ENCODE data around the gene KAZALD1.

The KAZALD1 gene, protein sequence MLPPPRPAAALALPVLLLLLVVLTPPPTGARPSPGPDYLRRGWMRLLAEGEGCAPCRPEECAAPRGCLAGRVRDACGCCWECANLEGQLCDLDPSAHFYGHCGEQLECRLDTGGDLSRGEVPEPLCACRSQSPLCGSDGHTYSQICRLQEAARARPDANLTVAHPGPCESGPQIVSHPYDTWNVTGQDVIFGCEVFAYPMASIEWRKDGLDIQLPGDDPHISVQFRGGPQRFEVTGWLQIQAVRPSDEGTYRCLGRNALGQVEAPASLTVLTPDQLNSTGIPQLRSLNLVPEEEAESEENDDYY

DNA sequence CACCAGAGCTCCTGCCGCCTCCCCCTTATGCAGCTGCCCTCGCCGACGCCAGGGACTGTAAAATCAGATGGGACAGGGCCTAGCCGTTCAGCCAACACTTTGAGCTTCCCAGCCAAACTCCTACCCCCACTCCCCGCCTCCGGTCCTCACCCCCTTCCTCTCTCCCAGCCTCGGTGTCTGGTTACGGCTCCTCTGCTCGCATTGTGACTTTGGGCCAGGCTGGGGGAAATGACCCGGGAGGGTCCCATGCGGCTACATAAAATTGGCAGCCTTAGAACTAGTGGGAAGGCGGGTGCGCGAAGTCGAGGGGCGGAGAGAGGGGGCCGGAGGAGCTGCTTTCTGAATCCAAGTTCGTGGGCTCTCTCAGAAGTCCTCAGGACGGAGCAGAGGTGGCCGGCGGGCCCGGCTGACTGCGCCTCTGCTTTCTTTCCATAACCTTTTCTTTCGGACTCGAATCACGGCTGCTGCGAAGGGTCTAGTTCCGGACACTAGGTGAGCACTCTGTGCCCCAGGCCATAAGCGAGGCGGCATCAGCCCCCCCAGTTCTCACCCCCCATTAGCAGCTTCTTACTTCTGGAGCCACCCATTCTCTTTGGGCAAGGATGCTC is at the start of gene KAZALD1:
Gene KAZALD1, plus strand, starts transcription at position 366 of the 608 bp plus-strand sequence. CDS start 604 bp downstream, outside the sequence.
- DNase-seq (ENCODE audit: low read depth in 3 of 3), result no peak

DNA sequence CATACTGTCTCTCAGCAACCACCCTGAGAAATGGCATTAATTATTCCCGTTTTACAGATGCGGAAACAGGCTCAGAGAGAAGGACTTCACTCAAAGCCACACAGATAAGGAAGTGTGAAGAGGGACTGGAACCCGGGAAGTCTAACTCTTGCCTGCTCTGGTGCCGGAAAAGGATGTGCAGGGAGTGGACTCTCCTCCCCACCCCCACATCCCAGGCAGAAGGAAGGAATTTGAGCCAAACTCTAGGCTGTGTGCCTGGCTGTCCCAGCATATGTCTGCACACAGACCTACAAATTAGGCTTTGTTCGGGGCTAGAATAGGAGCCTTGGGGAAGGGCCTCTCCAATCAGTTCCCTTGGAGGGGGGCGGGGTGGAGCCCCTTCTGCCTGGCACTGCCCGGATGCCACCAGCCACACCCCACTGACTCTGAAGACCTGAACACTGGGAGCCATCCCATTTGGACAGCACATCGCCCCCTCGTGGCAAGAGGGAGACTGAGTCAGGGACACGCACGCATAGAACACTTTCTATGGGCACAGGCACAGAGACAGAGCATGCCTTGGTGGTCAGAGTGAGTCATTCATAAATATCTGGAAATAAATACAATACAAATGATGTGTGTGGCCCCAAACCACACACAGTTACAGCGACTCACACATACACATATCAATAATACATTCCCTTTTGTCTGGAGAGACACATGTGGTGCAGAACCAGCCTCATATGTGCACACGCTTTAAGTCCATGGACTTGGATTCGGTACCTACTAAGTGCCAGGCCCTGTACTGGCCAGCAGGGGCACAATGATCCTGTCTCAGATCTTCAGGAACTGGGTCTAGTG is 49.0 kb upstream of the KAZALD1 start:
- DNase-seq (ENCODE audit: low read depth in 3 of 3), result peak in 2 of 3 donors; percentile 62 to 75

DNA sequence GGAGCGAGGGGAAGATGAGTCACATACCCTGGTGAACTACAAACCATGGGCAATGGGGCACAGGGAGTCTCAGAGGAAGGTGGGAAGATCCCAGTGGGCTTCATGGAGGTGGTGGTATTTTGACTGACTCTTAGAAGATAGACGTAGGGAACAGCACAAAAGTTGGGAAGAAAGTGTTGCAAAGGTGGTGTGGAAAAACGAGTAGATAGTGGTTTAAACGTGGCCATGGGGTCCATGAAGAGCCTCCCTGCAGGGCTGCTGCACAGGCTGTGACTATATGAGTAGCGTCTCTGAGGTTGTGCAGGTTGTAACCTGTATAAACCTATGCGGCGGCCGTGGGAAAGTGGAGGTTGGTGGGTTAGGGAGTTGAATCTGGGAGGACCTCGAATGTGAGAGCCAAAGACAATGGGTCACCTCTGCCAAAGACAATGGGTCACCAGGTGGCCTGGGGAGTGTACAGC is 48.4 kb upstream of the KAZALD1 start:
- DNase-seq (ENCODE audit: low read depth in 3 of 3), result no peak

DNA sequence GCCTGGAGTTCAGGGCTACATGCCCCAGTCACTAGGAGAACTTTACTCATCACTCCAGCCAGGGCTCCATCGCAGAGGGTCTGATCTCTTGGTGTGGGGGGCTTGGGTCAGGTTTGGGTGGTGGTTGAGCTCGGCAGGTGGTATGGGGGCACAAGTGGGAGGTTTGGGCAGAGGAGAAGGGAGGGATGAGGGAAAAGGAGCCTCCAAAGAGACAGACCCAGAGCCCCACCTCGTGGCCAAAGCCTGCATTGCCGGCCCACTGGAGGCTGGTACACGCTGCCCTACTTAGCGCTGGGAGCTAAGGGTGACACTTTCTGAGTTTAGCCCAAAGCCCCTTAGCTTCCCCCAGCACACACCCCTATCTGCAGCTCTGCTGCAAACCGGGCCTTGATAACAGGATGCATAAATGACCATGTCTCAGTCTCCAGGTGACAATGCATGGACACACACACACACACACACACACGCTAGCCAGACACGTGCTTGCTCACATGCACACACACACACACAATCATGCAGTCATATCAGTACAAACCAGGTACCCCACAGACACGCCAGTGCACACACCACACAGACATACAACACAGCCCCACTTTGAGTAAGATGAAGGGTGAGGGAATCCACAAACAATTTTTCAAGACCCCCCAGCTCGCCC is 47.4 kb upstream of the KAZALD1 start:
- DNase-seq (ENCODE audit: low read depth in 3 of 3), result peak in 2 of 3 donors; percentile 53 to 74

DNA sequence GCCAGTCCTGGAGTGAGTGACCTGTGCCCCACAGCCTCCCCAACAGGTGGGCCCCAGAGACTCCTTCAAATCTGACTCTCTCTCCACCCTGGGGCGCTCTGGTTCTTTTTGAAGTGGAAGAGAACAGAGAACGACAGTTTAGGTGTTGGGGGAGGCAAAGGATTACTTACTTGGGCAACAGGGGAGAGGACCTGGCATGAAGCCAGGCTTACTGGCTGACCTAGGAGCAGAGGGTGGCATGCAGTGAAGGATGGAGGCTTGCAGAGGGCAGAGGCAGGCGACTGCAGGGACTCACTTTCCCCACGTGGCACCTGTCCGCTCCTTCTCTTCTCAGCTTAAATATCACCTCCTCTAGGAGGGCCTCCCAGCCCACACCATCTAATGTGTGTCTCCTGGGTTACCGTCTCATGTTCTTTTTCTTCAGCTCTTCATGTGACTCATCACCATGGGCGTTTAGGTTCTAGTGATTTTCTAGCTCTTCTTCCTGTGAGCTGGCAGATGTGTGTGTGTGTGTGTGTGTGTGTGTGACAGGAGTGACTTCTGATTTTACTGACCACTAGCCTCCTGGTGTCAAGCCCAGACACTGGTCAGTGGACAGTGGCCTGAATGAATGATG is 46.7 kb upstream of the KAZALD1 start:
- DNase-seq (ENCODE audit: low read depth in 3 of 3), result no peak

DNA sequence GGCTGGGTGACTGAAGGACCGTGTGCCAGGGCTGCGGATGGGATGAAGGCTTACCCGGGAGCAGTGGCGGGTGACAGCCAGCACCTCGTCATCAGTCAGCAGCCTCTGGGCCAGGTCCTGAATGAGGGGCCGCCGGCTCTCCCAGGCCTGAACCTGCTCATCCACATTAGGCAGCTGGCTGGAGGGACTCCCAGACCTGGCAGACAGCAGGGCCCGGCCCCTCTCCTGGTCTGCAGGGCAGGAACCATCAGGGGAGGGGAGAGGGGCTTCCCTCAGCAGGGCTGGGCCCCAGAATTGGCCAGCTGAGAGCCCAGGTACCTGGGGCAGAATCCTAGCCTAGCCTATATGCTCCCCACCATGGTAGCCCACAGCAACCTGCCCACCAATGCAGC is 46.2 kb upstream of the KAZALD1 start:
- DNase-seq (ENCODE audit: low read depth in 3 of 3), result no peak

DNA sequence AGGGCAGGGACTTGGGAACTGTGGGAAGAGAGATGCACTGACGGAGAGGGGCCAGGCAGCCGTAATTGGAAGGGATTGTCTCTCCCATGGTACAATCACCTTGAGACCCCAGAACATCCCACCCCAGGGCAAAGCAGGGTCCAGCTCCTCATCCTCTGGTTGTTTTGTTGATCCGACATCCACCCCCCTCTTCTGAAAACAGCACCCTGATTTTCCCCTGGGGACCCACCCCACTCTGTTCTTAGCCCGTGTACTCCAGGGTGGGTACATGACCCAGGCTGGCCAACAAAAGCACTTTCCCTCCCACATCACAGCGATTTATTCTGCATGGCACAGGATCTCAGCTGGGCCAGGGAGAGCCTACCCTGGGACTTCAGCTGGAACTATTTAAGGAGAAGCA is 45.0 kb upstream of the KAZALD1 start:
- no peak for DNase-seq (ENCODE audit: low read depth in 3 of 3)

DNA sequence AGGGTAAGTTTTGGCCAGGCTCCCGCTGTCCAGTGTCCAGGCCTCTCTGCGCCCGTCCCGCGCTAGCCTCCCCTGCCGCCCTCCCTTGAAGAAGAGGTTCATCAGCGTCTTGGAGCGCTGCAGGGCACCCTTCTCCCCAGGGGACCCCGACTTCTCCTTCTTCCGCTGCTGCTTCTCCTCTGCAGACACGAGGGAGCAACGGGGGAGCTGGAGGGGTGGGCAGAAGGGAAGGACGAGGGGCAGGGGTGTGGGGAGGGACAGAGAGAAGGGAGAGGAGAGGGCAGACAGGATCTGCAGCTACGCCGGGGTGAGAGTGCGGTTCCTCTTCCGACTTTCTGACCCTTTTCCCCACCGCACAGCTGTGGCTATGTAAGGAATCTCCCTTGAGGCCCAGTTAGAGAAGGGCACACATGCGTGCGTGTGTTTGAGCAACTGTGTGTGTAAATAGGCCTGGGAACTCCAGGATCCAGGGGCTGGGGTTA is 43.6 kb upstream of the KAZALD1 start:
- DNase-seq (ENCODE audit: low read depth in 3 of 3), result no peak

DNA sequence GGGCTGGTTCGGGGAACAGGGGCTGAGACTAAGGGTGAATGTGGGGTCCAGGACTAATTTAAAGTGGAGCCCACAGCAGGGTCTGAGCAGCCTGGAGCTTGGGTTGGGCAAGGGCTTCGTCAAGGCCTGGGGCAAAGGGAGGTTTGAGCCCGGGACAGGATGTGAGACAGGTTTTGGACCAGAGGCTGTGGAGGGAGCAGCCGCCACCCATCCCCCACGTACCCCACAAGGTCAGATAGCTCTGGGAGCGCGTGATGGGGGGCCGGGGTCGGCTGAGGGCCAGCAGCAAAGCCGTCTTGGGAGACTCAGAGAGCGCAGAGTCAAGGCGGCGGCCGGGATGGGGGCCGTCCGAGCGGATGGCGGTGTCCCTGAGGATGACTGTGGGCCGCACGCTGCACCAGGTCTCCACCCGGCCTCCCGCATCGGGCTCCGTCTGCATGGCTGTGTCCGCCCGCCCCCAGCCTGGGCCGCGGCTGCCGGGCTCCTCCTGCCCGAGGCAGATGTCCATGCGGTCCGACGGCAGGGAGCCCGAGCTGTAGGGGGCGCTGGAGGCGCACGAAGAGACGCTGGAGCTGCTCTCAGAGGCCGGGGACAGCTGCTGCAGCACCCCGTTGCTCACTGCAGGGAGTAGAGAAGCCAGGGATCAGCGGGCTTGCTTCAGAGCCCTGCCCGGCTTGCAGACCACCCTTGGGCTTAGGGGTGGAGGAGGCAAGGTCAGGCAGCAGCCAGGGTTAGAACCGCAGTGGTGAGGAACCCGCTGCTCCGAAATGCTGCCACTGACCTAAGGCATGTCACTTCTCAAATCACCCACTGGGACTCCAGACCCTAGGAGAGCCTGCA is 43.0 kb upstream of the KAZALD1 start:
- peak in 2 of 3 donors; percentile 74 to 84 for DNase-seq (ENCODE audit: low read depth in 3 of 3)

DNA sequence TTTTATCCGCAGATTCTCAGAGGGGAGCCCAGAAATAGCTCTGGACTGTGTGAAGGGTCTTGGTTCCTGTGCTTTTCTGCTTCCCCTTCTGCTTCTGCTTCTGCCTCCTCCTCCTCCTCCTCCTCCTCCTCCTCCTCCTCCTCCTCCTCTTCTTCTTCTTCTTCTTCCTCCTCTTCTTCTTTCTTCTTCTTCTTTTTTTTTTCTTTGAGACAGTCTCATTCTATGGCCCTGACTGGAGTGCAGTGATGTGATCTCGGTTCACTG is 42.4 kb upstream of the KAZALD1 start:
- DNase-seq (ENCODE audit: low read depth in 3 of 3), result no peak

DNA sequence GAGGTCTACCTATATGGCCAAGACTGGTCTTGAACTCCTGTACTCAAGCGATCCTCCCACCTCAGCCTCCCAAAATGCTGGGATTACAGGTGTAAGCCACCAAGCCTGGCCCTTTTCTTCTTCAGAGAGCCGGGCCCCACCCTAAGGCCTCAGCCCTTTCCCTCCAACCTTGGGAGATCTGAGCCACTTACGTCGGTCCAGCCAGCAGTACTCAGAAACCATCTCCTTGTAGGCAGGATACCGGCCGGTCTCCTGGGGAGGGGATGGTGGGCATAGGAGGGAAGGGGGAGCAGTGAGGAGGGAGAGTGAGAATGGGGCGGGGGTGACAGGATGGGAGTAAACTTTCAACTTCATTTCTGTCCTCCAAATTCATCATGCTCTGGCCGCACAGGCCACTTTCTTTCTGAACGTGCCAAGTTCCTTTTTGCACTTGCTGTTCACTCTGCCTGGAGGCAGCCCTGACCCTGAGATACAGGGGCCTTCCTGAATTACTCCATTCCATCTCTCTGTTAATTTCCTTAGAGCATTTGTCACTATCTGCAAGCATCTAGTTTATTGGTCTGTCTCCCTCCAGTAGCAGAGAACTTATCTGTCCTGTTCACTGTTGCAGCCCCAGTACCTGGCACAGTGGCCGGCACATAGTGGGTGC is 41.2 kb upstream of the KAZALD1 start:
- DNase-seq (ENCODE audit: low read depth in 3 of 3), result no peak

DNA sequence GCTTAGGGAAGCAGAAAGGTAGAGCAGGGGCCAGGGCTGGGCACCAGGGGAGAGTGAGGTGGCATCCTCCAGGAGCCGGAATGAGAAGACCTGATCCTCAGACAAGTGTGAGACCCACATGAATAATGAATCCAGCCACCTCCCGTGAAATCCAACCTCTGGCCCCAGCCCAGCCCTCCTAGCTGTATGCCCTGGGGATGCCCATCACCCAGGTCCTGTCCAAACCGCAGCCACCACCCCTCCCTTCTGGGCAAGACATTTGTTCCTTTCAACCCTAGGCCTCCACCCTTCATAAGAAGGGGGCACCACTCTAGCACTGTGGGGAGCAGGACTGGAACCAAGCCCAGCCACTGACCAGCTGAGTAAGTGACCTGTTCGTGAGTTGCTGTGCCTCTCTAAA is 40.5 kb upstream of the KAZALD1 start:
- no peak for DNase-seq (ENCODE audit: low read depth in 3 of 3)

DNA sequence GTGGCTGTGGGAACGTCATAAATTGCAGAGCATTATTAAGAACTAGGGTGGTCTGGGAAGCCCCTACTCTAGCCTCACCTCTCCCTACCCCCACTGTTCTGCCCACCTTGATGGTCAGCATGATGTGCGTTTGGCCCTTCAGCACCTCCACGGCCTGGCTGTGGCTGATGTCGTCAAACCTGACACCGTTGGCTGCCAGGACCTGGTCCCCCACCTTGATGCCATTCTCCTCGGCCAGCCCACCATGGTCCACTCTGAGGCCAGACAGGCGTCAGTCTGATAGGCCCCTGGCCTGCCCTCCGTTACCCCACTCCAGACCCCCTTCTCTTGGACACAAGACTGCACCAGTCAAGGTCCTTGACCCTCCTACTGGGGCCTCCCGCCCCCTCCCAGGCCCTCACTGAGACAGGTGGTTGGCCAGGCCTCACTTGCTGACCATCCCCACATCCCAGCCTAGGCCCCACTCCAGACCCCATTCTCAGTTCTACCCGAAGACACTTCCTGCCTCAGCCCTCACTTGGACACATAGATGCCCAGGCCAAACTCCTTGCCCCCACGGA is 40.0 kb upstream of the KAZALD1 start:
- no peak for DNase-seq (ENCODE audit: low read depth in 3 of 3)

DNA sequence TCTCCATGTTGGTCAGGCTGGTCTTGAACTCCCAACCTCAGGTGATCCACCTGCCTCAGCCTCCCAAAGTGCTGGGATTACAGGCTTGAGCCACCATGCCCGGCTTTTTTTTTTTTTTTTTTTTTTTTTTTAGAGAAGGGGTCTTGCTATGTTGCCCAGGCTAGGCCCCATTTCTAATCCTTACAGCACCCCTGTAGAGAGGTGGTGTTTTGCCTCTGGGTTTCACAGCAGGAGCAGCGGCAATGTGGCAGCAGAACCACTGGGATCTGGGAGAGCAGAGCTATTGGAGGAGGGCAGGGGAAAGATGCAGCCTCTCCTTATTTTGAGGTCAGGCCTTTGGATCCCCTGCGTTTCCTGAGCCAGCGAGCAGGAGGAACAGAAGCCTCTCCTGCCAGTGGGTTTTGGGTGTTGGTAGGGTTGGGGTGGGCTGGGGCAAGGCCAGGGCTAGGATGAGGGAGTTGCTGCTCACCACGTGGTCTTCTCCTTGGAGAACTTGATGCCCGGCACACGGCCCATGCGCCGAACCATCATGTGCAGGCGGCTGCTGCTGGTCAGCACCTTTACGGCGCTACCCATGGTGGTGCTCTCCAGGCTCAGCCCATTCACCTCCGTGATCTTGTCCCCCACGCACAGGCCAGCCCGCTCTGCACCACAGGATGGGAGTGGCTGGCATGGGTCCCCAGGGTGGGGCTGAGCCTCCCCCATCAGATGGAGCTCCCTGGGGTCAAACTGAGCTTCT is 38.7 kb upstream of the KAZALD1 start:
- DNase-seq (ENCODE audit: low read depth in 3 of 3), result no peak

DNA sequence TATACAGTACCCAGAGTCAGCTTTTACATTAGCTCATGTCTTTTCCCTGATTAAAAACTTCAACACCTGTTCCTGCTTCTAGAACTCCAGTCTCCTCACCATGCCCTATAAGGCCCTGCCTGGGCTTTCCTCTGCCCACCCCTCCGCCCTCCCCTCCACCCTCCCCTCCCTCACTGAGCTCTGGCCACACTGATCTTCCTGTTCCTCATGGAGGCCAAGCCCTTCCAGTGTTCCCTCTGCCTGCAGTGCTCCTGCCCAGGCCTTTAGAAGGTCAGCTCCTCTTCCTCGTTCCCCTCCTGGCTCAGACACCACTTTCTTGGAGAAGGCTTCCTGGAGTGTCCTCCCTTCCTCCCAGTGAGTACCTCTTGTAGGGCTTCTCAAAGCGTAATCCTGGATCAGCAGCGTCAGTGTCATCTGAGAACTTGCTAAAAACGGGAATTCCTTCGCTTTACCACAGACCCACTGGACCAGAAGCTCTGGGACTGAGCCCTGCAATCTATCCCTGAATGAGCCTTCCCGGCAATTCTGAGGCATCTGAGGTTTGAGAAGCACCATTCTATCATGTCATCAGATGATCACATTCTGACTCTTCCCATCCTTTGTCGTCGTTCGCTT is 34.6 kb upstream of the KAZALD1 start:
- no peak for DNase-seq (ENCODE audit: low read depth in 3 of 3)

DNA sequence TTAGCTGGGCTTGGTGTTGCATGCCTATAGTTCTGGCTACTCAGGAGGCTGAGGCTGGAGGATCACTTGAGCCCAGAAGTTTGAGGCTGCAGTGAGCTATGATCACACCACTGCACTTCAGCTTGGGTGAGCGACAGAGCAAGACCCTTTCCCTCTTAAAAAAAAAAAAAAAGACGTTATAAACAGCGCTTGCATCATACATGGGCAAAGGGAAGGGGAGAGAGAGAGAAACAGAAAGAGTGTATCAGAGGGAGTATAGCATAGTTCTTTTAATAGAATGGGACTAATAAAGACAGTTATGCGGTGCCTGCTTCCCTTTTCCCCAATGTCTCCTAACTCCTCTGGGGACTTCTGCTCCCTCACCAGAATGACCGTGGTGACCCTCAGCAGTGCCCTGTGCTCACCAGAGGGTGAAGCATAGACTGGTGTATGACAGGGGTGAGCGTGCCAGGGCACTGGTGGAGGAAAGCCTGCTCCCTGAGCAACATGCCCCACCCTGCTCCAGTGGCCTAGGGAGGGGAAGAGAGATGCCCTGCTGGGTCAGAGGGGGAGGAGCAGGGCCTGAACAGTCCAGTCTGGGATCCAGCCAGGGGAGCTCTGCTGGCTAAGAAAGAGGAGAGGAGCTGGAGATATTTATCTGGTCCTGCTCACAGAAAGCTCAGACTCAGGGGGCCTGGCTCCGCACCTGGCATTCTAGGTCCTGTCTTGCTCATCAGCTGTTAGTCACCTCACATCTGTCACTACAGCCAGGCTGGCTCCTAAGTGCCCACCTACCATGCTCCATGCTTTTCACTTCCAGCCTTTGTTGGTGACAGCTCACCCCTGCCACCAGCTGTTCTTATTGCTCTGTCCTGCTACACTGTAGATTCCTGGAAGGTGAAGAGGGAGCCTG is 33.1 kb upstream of the KAZALD1 start:
- DNase-seq (ENCODE audit: low read depth in 3 of 3), result no peak

DNA sequence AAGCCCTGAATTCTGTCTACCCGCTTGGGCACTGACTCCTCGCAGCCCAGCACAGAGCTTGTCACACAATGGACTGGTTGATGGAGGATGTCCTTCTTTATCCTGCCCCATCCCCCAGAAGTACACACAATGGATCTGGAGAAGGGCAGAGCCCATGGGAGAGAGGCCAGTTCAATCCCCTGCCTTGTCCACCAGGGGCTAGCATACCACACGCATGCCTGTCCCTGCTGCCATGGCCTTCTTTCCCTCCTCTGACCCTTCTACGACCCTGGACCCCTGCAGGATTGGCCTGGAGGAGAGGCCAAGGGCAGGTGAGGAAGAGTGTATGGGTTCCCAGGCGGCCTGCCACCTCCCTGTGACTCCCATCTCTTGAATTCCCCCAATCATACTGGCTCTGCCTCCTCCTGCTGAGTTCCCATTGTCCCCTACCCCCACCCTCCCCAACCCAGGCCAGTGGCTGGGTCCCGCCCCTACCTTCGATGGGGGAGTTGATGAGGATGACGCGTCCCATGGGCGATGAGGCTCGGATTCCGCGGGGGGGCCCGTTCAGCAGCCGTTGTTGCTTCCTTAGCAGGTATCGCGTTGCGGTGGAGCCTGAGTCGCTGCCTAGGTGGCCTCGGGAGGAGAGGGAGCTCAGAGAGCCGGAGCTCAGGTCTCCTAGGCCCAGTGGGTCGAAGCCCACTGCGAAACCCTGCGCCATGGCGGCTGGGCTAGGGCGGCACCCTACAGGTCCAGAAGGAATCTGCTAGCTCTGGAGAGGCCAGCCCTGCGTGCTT is 32.1 kb upstream of the KAZALD1 start:
- no peak for DNase-seq (ENCODE audit: low read depth in 3 of 3)

Measured in stimulated activated CD4-positive, alpha-beta T cell treated with anti-CD3 and anti-CD28 coated beads, TNF-alpha, amount 100 ng/mL, for 48 hours (primary cell).